A549 (cell line): Measurements from ENCODE around the gene BBS9.

Experiments
- ESRRA ChIP-seq: fragments of 150-350 bp; IDR thresholded peaks from 2 replicates; pipeline ENCODE4 v1.6.1; 2014; ENCODE audit warnings: mild to moderate bottlenecking, low read length, borderline replicate concordance
- RAD21 ChIP-seq, 2 experiments: fragments of >200 bp in 1 of 2; sonication (Bioruptor Twin) in 1 of 2; formaldehyde crosslinking in 1 of 2; IDR thresholded peaks in 1 of 2; conservative IDR thresholded peaks in 1 of 2; 2 replicates in 1 of 2; 3 replicates in 1 of 2; pipeline ENCODE4 v1.6.1; 2012 to 2018; ENCODE audit warnings: inconsistent platforms in 1 of 2
- RNF2 ChIP-seq: fragments of 200-600 bp; sonication (generic); IDR thresholded peaks from 2 replicates; pipeline ENCODE4 v1.6.1; 2016; ENCODE audit warnings: low read depth, mild to moderate bottlenecking, antibody characterized with exemption, moderate library complexity, borderline replicate concordance
- TF ChIP-seq, protein P1 (sequence below): fragments of >200 bp; sonication (Bioruptor Twin); formaldehyde crosslinking; IDR thresholded peaks from 3 replicates; pipeline ENCODE4 v1.5.1; 2016

DNA sequence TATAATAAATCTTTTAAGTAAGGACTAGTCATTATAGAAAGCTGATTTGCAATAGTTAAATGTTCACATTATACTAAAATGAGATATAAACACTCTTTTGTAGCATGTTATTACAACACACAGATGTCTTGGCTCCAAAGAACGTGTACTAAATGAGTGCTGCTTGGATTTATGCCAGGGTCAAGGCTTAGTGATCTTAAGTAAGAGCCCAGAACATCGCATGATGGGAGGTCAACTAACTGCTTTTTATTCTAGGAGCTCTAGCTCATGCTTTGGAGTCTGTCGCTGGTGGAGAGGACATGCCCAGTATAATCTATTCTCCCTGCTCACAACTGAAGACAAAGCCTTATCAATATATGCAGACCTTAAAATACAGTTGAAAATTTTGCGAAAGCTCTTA lies 315.1 kb downstream of the BBS9 start:
- TF ChIP-seq, protein P1, sequence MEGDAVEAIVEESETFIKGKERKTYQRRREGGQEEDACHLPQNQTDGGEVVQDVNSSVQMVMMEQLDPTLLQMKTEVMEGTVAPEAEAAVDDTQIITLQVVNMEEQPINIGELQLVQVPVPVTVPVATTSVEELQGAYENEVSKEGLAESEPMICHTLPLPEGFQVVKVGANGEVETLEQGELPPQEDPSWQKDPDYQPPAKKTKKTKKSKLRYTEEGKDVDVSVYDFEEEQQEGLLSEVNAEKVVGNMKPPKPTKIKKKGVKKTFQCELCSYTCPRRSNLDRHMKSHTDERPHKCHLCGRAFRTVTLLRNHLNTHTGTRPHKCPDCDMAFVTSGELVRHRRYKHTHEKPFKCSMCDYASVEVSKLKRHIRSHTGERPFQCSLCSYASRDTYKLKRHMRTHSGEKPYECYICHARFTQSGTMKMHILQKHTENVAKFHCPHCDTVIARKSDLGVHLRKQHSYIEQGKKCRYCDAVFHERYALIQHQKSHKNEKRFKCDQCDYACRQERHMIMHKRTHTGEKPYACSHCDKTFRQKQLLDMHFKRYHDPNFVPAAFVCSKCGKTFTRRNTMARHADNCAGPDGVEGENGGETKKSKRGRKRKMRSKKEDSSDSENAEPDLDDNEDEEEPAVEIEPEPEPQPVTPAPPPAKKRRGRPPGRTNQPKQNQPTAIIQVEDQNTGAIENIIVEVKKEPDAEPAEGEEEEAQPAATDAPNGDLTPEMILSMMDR, result no peak
- TF ChIP-seq RAD21 (conservative IDR thresholded peaks at IDR 0.05 in 1 of 2, IDR thresholded peaks at IDR 0.05 in 1 of 2) (no peak), ESRRA (no peak), RNF2 (no peak)
